ENCODE measurements around the gene LPAR5.
A peak's percentile ranks its signal among the peaks of the same experiment; 100 is the strongest.

Gene LPAR5

GRCh38 chr12:6662602-6662905 is 26.8 kb upstream of the LPAR5 start:
- no peaks in the 10 kb centered on the region for H3K9me3 ChIP-seq (ENCODE audit: severe bottlenecking)
- H3K27ac ChIP-seq (ENCODE audit: poor library complexity, severe bottlenecking), result peak overlapping the region; percentile 52
- DNase-seq (ENCODE audit: low spot score) (no peak), ATAC-seq (ENCODE audit: low read depth) (peak; percentile 28)
- peak overlapping the region; percentile 66 for H3K4me3 ChIP-seq (ENCODE audit: severe bottlenecking)
- H3K36me3 ChIP-seq (ENCODE audit: low read depth), result peaks cover 8% of the 10 kb centered on the region
- TF ChIP-seq CTCF (IDR thresholded peaks at IDR 0.05; ENCODE audit: poor library complexity, severe bottlenecking), result no peak
- no peaks in the 10 kb centered on the region for H3K27me3 ChIP-seq (ENCODE audit: insufficient read depth, poor library complexity, severe bottlenecking)
- peaks cover 4% of the 10 kb centered on the region for H3K4me1 ChIP-seq (ENCODE audit: insufficient read depth, poor library complexity, severe bottlenecking)

GRCh38 chr12:6653987-6654386 is 18.2 kb upstream of the LPAR5 start:
- no peaks in the 10 kb centered on the region for H3K9me3 ChIP-seq (ENCODE audit: severe bottlenecking)
- no peak for TF ChIP-seq CTCF (IDR thresholded peaks at IDR 0.05; ENCODE audit: poor library complexity, severe bottlenecking)
- H3K4me1 ChIP-seq (ENCODE audit: insufficient read depth, poor library complexity, severe bottlenecking), result no peaks in the 10 kb centered on the region
- peaks cover 16% of the 10 kb centered on the region for H3K36me3 ChIP-seq (ENCODE audit: low read depth)
- no peak overlapping the region for H3K27ac ChIP-seq (ENCODE audit: poor library complexity, severe bottlenecking)
- ATAC-seq (ENCODE audit: low read depth) (no peak), DNase-seq (ENCODE audit: low spot score) (no peak)
- no peaks in the 10 kb centered on the region for H3K27me3 ChIP-seq (ENCODE audit: insufficient read depth, poor library complexity, severe bottlenecking)
- H3K4me3 ChIP-seq (ENCODE audit: severe bottlenecking), result no peak overlapping the region

GRCh38 chr12:6653342-6653741 is 17.6 kb upstream of the LPAR5 start:
- no peak for ATAC-seq (ENCODE audit: low read depth)

GRCh38 chr12:6652391-6652790 is 16.6 kb upstream of the LPAR5 start:
- H3K9me3 ChIP-seq (ENCODE audit: severe bottlenecking), result no peaks in the 10 kb centered on the region
- H3K36me3 ChIP-seq (ENCODE audit: low read depth), result peaks cover 16% of the 10 kb centered on the region
- ATAC-seq (ENCODE audit: low read depth), result no peak
- H3K27ac ChIP-seq (ENCODE audit: poor library complexity, severe bottlenecking), result no peak overlapping the region
- H3K4me3 ChIP-seq (ENCODE audit: severe bottlenecking), result no peak overlapping the region
- no peaks in the 10 kb centered on the region for H3K27me3 ChIP-seq (ENCODE audit: insufficient read depth, poor library complexity, severe bottlenecking)
- no peak for TF ChIP-seq CTCF (IDR thresholded peaks at IDR 0.05; ENCODE audit: poor library complexity, severe bottlenecking)
- no peak for DNase-seq (ENCODE audit: low spot score)
- H3K4me1 ChIP-seq (ENCODE audit: insufficient read depth, poor library complexity, severe bottlenecking), result no peaks in the 10 kb centered on the region

More at GRCh38 chr12:6653342-6653741, 17.6 kb upstream of the LPAR5 start:
- H3K4me1 ChIP-seq (ENCODE audit: insufficient read depth, poor library complexity, severe bottlenecking), result no peaks in the 10 kb centered on the region
- TF ChIP-seq CTCF (IDR thresholded peaks at IDR 0.05; ENCODE audit: poor library complexity, severe bottlenecking), result no peak
- H3K36me3 ChIP-seq (ENCODE audit: low read depth), result peaks cover 16% of the 10 kb centered on the region
- no peaks in the 10 kb centered on the region for H3K9me3 ChIP-seq (ENCODE audit: severe bottlenecking)
- H3K27ac ChIP-seq (ENCODE audit: poor library complexity, severe bottlenecking), result no peak overlapping the region
- no peaks in the 10 kb centered on the region for H3K27me3 ChIP-seq (ENCODE audit: insufficient read depth, poor library complexity, severe bottlenecking)
- H3K4me3 ChIP-seq (ENCODE audit: severe bottlenecking), result no peak overlapping the region
- no peak for DNase-seq (ENCODE audit: low spot score)

GRCh38 chr12:6650832-6651231 is 15.1 kb upstream of the LPAR5 start:
- H3K4me3 ChIP-seq (ENCODE audit: severe bottlenecking), result no peak overlapping the region
- H3K27me3 ChIP-seq (ENCODE audit: insufficient read depth, poor library complexity, severe bottlenecking), result no peaks in the 10 kb centered on the region
- H3K36me3 ChIP-seq (ENCODE audit: low read depth), result peaks cover 10% of the 10 kb centered on the region
- no peaks in the 10 kb centered on the region for H3K4me1 ChIP-seq (ENCODE audit: insufficient read depth, poor library complexity, severe bottlenecking)
- no peak for TF ChIP-seq CTCF (IDR thresholded peaks at IDR 0.05; ENCODE audit: poor library complexity, severe bottlenecking)
- ATAC-seq (ENCODE audit: low read depth) (no peak), DNase-seq (ENCODE audit: low spot score) (no peak)
- no peak overlapping the region for H3K27ac ChIP-seq (ENCODE audit: poor library complexity, severe bottlenecking)
- no peaks in the 10 kb centered on the region for H3K9me3 ChIP-seq (ENCODE audit: severe bottlenecking)

Data from RWPE2 (cell line).